Measurements from ENCODE around the gene TWF2.

DNA sequence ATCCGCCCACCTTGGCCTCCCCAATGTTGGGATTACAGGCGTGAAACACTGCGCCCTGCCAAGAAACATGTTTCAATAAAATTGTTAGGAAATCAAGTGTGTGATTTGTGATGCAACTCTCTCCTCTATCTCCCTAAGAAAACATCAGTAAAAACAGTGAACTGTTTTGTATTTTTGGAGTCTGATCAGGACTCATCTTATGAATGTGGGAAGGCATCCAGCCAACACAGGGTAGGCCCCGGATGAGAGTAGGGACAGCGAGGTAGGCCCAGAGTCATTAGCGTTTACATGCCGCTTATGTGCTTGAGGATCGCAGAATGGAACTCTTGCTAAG is 47.8 kb upstream of the TWF2 start:
- TF ChIP-seq, protein P1, sequence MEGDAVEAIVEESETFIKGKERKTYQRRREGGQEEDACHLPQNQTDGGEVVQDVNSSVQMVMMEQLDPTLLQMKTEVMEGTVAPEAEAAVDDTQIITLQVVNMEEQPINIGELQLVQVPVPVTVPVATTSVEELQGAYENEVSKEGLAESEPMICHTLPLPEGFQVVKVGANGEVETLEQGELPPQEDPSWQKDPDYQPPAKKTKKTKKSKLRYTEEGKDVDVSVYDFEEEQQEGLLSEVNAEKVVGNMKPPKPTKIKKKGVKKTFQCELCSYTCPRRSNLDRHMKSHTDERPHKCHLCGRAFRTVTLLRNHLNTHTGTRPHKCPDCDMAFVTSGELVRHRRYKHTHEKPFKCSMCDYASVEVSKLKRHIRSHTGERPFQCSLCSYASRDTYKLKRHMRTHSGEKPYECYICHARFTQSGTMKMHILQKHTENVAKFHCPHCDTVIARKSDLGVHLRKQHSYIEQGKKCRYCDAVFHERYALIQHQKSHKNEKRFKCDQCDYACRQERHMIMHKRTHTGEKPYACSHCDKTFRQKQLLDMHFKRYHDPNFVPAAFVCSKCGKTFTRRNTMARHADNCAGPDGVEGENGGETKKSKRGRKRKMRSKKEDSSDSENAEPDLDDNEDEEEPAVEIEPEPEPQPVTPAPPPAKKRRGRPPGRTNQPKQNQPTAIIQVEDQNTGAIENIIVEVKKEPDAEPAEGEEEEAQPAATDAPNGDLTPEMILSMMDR (IDR thresholded peaks at IDR 0.05): no peak
- TF ChIP-seq POLR2A (IDR thresholded peaks at IDR 0.05): no peak
